NCI-H2029 treated with DMSO at 0.1 percent for 48 hours (cell line): ENCODE data around the gene NUTM1.
A peak's percentile ranks its signal among the peaks of the same experiment; 100 is the strongest.
"Not testable (repeated sequence)": the region's sequence is repeated elsewhere in the genome, so short reads cannot be mapped to it uniquely, and the experiment has no call there.

ENCODE experiments used
- DNase-seq: peaks from one replicate; lab custom pipeline; 2025; lab: John Stamatoyannopoulos, UW

NUTM1 gene

GRCh38 chr15:34337557-34338306 is 5.4 kb upstream of the NUTM1 start, which contains the start of gene SLC12A6:
Gene SLC12A6, minus strand, starts transcription at chr15:34337781. Its CDS starts 1,101 bp downstream, at chr15:34336680.
- DNase-seq, result peak; percentile 19

- no peak for DNase-seq
These were observed 4.8 kb upstream of the NUTM1 start for GRCh38 chr15:34338347-34338746.

- no peak for DNase-seq
These were observed 3.2 kb upstream of the NUTM1 start for GRCh38 chr15:34339946-34340345.

- DNase-seq, result no peak
These were observed 1.5 kb upstream of the NUTM1 start for GRCh38 chr15:34341381-34342212.

GRCh38 chr15:34342213-34342736 is 840 bp upstream of the NUTM1 start:
- not testable (repeated sequence) for DNase-seq

GRCh38 chr15:34347951-34348638 is 5.0 kb downstream of the NUTM1 start:
- no peak for DNase-seq

DNA sequence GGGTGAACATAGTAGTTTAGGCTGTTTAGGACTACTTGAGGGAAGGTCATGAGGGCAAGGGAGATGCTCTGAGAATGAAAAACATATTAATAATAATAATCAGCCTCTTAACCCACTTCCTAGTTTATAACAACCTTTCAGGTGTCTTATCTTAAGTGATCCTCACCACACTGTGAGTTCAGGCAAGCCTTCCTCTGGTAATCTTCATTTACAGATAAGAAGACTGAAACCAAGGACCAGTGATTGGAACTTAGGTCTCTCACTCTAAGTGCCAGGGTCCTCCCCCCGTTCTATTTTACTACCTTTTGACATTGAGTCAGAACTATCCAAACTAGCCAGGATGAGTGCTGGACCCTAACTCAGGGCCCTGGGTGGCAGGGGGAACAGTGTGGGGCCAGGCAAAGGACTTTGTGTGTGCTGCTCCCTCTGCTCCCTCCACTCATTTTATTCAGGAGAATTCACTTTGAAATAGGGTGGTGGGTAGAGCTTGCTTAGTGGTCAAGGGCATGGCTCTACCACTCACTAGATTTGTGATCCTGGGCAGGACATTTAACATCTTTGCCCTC is 5.7 kb downstream of the NUTM1 start:
- DNase-seq, result no peak

DNA sequence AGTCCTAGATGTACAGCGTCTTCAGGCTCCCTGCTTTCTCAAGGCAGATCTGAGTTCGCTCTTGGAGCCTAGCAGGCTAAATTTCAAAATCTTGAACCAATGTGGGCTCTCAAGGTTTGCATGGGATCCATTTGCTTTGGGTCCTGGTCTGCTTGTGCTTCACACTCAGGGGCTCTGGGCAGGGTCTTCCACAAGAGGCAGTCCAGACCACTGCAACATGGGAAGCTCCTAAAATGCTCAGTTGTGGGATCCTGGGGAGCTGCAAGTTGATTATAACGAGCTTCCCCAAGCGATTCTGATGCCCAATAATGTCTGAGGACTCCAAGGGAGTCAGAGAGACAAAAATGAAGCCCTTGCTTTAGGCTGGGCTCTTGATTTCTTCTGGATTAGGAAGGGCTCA is 6.7 kb downstream of the NUTM1 start:
- DNase-seq, result no peak

GRCh38 chr15:34352996-34353395 is 9.9 kb downstream of the NUTM1 start:
- not testable (repeated sequence) for DNase-seq

GRCh38 chr15:34353627-34354026 is 10.5 kb downstream of the NUTM1 start:
- DNase-seq, result no peak

- DNase-seq, result no peak
These were observed 11.2 kb downstream of the NUTM1 start for GRCh38 chr15:34354286-34354685.

GRCh38 chr15:34355241-34355640 is 12.1 kb downstream of the NUTM1 start:
- no peak for DNase-seq

DNA sequence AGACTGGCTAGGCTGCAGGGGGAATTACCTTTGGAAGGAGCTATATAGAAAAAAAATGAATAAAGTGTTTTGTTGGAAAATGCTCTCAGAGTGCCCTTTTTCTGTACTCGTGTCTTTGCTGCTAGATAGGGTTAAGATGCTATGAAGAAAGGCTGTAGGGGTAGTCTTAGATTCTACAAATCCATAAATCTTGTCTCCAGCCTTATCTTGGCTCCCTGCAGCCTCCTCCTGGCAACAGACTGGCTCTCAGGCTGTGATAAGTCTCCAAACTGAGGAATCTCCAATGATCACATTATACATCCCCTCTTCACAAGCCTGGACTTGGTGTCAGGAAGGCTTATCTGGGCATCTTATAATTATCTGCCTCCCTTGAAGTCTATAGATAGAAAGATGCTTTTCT is 14.5 kb downstream of the NUTM1 start:
- no peak for DNase-seq

GRCh38 chr15:34358367-34358766 is 15.3 kb downstream of the NUTM1 start:
- no peak for DNase-seq

DNA sequence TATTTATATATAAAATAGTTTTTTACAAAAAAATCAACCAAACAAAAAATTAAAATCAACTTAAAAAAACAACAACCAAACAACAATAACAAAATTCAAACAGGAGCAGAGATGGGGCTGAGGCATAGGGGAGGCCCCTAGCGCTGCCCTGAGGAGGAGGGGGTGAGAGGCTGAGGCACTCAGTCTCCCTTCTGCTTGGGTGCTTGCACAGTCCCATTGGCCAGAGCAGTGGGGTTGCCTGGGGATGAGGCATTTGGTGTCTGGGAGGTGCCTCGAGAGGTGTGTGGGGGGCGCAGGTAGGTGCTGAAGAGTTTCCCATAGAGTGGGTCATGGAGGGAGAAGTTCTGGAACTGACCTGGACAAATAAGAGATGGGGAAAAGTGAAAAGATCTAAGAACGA is 15.8 kb downstream of the NUTM1 start:
- DNase-seq, result no peak

DNA sequence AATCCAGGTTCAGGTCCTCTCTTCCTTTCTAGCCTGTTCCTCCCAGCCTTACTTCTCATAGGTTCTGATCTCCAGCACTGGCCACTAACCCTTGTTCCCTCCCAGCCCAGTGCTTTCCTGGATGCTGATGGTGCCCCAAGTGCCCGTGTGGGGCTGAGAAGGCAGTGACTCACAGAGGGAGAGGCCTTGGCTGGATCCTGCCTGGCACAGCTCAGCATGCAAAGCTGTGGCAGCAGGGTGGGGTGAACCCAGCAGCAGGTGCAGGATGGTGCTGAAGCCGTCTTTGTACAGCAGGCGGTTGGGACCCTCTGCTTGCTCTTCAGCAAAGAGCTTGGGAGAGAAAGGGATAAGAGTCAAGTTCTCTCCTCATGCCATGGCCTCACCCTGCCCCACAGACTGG is 16.3 kb downstream of the NUTM1 start:
- DNase-seq, result no peak

DNA sequence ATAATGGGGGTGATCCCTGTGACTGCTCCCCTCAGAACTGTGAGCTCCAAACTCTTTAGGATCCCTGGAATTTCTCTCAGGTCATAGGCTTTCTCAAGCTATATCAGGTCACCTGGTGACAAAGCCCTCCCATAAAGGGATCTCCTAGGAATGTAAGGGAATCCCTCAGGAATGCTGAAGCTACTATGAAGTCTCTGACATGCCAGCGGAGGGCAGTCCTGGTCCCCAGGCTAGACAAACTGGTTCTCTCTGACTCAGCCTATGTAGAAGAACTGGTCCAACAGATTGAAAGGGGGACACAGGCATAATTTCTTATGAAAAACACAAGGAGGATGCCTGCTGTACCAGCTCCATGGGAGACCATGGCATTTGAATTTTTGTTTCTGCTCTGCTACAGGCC is 17.2 kb downstream of the NUTM1 start:
- no peak for DNase-seq

- DNase-seq, result no peak
These were observed 18.2 kb downstream of the NUTM1 start for GRCh38 chr15:34361278-34361677.

- no peak for DNase-seq
These were observed 19.1 kb downstream of the NUTM1 start for GRCh38 chr15:34362047-34362773.

GRCh38 chr15:34364041-34364440 is 20.9 kb downstream of the NUTM1 start:
- DNase-seq, result no peak

GRCh38 chr15:34365091-34365825 is 22.1 kb downstream of the NUTM1 start:
- no peak for DNase-seq
